NCI-H345 (cell line): ENCODE results near the gene IL12RB1.
"Not testable (repeated sequence)": the region's sequence is repeated elsewhere in the genome, so short reads cannot be mapped to it uniquely, and the experiment has no call there.

Source experiments
- DNase-seq: peaks from one replicate; lab custom pipeline; 2025; lab: John Stamatoyannopoulos, UW

IL12RB1 gene

GRCh38 chr19:18046059-18046718 is 40.5 kb downstream of the IL12RB1 start:
- DNase-seq = no peak

GRCh38 chr19:18045307-18046050 is 41.3 kb downstream of the IL12RB1 start:
- no peak for DNase-seq

GRCh38 chr19:18044825-18045304 is 41.9 kb downstream of the IL12RB1 start:
- peak; percentile 15 for DNase-seq

GRCh38 chr19:18043676-18044075 is 43.1 kb downstream of the IL12RB1 start:
- DNase-seq = no peak

GRCh38 chr19:18041054-18041453 is 45.7 kb downstream of the IL12RB1 start:
- no peak for DNase-seq

GRCh38 chr19:18032102-18032501 is 54.6 kb downstream of the IL12RB1 start:
- DNase-seq = not testable (repeated sequence)

GRCh38 chr19:18031401-18031800 is 55.3 kb downstream of the IL12RB1 start:
- not testable (repeated sequence) for DNase-seq

- DNase-seq = peak; percentile 62
Observed at GRCh38 chr19:18029617-18030338, 57.0 kb downstream of the IL12RB1 start.

- no peak for DNase-seq
Observed at GRCh38 chr19:18027151-18027550, 59.6 kb downstream of the IL12RB1 start.

GRCh38 chr19:18023622-18024251 is 63.0 kb downstream of the IL12RB1 start:
- DNase-seq = no peak

GRCh38 chr19:18021121-18021755 is 65.5 kb downstream of the IL12RB1 start:
- no peak for DNase-seq

GRCh38 chr19:18020212-18021085 is 66.3 kb downstream of the IL12RB1 start:
- no peak for DNase-seq

GRCh38 chr19:18017275-18018083 is 69.3 kb downstream of the IL12RB1 start:
- DNase-seq = no peak

GRCh38 chr19:18016209-18016910 is 70.4 kb downstream of the IL12RB1 start:
- DNase-seq = no peak

GRCh38 chr19:18014197-18014596 is 72.5 kb downstream of the IL12RB1 start:
- no peak for DNase-seq

GRCh38 chr19:18013210-18014111 is 73.3 kb downstream of the IL12RB1 start:
- no peak for DNase-seq

- no peak for DNase-seq
Observed at GRCh38 chr19:18010149-18010548, 76.6 kb downstream of the IL12RB1 start.

GRCh38 chr19:18009412-18010066 is 77.2 kb downstream of the IL12RB1 start:
- no peak for DNase-seq
